ENCODE data around the gene GABRR2. TPM values are rescaled to one million over a fixed set of nuclear protein-coding genes. Genes with fewer than 3 reads are reported as not detected.

The GABRR2 gene
- total RNA-seq, 1 donor, result 0.09 TPM

DNA sequence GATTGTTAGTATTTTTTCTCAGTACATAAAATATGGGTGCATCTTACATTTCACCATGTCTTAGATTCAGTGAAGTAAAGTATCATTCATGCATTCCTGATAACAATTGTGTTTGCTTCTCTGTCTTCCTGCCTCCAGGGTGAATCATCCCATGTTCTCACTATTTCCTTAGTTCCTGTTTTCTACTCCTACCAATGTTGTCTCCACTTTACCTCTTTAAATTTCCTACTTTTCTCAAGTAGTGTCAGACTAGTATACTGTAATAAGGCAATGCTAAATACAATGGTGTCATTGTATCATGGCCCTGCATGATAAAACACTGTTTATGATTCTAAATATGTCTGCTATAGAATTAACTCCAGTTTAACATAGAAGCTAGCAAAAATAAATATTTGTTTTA is 60.5 kb downstream of the GABRR2 start:
- H3K4me3 ChIP-seq (ENCODE audit: low read depth, low read length), result no peak overlapping the region
- TF ChIP-seq, protein P1, sequence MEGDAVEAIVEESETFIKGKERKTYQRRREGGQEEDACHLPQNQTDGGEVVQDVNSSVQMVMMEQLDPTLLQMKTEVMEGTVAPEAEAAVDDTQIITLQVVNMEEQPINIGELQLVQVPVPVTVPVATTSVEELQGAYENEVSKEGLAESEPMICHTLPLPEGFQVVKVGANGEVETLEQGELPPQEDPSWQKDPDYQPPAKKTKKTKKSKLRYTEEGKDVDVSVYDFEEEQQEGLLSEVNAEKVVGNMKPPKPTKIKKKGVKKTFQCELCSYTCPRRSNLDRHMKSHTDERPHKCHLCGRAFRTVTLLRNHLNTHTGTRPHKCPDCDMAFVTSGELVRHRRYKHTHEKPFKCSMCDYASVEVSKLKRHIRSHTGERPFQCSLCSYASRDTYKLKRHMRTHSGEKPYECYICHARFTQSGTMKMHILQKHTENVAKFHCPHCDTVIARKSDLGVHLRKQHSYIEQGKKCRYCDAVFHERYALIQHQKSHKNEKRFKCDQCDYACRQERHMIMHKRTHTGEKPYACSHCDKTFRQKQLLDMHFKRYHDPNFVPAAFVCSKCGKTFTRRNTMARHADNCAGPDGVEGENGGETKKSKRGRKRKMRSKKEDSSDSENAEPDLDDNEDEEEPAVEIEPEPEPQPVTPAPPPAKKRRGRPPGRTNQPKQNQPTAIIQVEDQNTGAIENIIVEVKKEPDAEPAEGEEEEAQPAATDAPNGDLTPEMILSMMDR (IDR thresholded peaks at IDR 0.05; ENCODE audit: insufficient read depth, low read length), result no peak
- no peak for DNase-seq (ENCODE audit: low read depth)

DNA sequence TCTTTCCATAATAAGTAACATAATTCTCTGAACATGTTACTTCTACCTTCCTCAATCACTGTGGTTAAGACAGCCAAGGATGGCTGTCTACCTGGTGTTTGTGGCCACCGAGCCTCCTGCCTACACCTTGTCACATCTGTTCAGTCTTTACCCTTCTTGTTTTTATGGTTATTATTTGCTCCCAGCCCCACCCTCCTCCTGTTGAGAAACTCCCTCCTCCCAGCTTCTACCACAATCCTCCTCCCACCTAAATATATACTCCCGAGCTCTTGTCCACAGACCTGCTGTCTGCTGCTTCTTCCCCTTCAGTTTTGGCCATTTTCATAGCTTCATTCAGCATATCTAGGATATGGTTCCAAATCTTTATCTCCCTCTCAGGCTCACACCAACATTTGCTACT is 62.2 kb downstream of the GABRR2 start:
- H3K4me3 ChIP-seq (ENCODE audit: low read depth, low read length), result no peak overlapping the region
- TF ChIP-seq, protein P1 (IDR thresholded peaks at IDR 0.05; ENCODE audit: insufficient read depth, low read length), result no peak
- no peak for DNase-seq (ENCODE audit: low read depth)

DNA sequence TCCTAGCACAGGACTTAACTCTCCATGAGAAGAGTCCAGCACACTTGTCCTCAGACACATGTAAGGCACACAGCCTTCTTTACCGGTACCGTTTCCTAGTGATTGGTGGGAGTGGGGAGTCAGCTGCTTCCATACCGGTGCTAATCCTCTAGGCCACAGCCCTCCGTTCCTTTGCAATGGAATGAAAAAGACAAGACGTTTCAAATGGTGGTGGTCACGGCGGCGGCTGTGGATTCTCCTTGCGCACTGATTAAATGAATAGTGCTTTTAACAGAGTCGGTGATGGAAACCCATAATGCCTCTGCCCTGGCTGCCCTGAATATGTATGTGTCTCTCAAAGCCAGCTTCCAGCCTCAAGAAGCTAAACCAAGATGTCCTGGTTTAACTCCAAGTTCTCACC is 63.1 kb downstream of the GABRR2 start:
- DNase-seq (ENCODE audit: low read depth), result no peak
- no peak overlapping the region for H3K4me3 ChIP-seq (ENCODE audit: low read depth, low read length)
- TF ChIP-seq, protein P1 (IDR thresholded peaks at IDR 0.05; ENCODE audit: insufficient read depth, low read length), result no peak

DNA sequence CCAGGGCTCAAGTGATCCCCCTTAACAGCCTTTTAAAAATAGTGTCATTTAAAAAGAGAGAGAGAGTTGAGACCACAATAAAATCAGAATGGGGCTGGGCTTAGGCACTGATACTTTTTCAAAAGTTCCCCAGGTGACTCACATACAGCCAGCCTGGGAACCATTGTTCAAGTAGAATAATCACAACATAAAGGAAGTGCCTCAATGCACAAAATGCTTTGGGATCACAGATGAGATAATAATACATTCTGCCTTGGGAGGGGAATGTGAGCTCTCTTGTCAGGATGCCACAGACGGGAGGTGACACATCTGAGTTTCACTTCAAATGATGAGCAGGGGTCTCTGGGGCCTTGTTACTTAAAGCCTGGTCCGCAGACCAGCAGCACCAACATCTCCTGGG is 63.9 kb downstream of the GABRR2 start:
- H3K4me3 ChIP-seq (ENCODE audit: low read depth, low read length), result no peak overlapping the region
- TF ChIP-seq, protein P1 (IDR thresholded peaks at IDR 0.05; ENCODE audit: insufficient read depth, low read length), result no peak
- no peak for DNase-seq (ENCODE audit: low read depth)

DNA sequence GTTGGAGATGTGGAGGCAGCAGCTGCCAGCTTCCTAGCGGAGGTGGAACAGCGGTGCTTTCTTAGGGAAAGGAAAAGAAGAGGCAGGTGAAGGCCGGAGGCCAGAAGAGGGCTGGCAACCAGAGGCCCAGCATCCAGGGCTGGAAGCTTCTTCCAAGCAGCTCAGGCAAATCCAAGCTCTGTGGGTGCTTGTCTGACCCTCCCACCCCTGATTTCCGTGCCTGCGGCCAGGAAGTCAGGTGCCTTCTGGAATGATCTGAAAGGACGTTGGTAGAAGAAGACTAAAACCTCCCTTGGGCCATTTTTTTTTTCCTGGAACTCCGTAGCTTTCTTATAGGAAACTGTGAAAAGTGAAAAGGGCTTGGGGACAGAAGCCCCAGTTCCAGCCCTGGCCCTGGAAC is 64.9 kb downstream of the GABRR2 start:
- DNase-seq (ENCODE audit: low read depth), result no peak
- TF ChIP-seq, protein P1 (IDR thresholded peaks at IDR 0.05; ENCODE audit: insufficient read depth, low read length), result no peak
- H3K4me3 ChIP-seq (ENCODE audit: low read depth, low read length), result no peak overlapping the region

DNA sequence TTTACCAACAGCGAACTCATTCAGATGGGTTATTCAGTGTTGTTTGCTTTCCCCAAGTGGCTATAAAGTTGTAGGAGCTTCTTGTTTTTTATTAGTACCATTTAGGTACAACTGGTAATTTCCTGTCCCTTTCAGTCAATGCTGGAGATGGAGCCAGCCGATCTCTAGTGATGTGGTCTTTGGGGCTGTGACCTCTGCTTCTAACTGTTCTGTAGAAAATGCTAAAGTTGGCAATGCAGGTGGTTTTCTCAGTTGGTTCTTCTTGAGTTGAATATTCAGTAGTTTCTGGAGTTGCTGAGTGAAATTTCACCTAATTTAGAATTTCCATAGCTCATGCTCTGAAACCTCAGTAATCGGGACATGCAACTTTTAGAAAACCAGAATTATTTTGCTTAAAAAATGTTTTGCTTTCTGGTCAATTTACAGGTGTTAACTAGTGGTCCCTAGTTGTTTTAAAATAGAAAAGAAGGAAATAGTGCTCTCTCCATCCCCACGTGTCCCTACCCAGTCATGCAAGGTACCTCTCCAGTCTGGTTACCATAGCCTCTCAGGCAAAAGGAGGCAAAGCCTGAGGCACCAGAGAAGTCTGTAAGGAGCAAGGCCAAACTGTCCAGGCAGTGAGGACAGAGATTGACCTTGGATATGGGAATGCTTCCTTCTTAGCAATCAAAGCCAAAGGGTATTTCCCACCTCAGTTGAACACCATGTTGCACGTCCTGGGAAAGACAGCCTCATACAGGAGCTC is 70.7 kb downstream of the GABRR2 start:
- no peak for DNase-seq (ENCODE audit: low read depth)
- TF ChIP-seq, protein P1 (IDR thresholded peaks at IDR 0.05; ENCODE audit: insufficient read depth, low read length), result no peak
- H3K4me3 ChIP-seq (ENCODE audit: low read depth, low read length), result no peak overlapping the region

DNA sequence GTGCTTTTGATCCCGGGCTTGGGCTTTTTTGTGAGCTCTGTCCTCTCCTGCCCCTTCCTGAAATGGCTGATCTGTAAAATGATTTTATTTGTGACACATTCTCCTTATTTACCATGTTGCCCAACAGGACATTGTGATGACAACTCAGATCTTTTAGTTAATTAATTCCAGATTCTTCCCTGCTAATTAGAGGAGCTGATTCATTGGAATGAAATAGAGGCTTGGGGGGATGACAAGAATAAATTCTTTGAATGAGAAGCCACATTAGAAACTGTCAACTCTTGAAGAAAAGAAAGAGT is 71.8 kb downstream of the GABRR2 start:
- no peak overlapping the region for H3K4me3 ChIP-seq (ENCODE audit: low read depth, low read length)
- no peak for DNase-seq (ENCODE audit: low read depth)
- TF ChIP-seq, protein P1 (IDR thresholded peaks at IDR 0.05; ENCODE audit: insufficient read depth, low read length), result no peak

All from fibroblast of the aortic adventitia (primary cell).